ENCODE data around the gene VSX2.

VSX2 gene

GRCh38 chr14:74262076-74262475 lies 22.8 kb downstream of the VSX2 start:
- H3K27me3 ChIP-seq (ENCODE audit: control insufficient read depth, low read length) = peaks cover 24% of the 10 kb centered on the region
- no peaks in the 10 kb centered on the region for H3K9me2 ChIP-seq (replicated peaks; ENCODE audit: control insufficient read depth, low read length)
- H3F3A ChIP-seq (ENCODE audit: control insufficient read depth, insufficient read depth) = no peaks in the 10 kb centered on the region
- no peak for TF ChIP-seq EZH2phosphoT487 (IDR thresholded peaks at IDR 0.05; ENCODE audit: borderline replicate concordance, low read length)
- TF ChIP-seq, protein P1, sequence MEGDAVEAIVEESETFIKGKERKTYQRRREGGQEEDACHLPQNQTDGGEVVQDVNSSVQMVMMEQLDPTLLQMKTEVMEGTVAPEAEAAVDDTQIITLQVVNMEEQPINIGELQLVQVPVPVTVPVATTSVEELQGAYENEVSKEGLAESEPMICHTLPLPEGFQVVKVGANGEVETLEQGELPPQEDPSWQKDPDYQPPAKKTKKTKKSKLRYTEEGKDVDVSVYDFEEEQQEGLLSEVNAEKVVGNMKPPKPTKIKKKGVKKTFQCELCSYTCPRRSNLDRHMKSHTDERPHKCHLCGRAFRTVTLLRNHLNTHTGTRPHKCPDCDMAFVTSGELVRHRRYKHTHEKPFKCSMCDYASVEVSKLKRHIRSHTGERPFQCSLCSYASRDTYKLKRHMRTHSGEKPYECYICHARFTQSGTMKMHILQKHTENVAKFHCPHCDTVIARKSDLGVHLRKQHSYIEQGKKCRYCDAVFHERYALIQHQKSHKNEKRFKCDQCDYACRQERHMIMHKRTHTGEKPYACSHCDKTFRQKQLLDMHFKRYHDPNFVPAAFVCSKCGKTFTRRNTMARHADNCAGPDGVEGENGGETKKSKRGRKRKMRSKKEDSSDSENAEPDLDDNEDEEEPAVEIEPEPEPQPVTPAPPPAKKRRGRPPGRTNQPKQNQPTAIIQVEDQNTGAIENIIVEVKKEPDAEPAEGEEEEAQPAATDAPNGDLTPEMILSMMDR (IDR thresholded peaks at IDR 0.05; ENCODE audit: low read depth, low read length, poor library complexity, severe bottlenecking) = no peak
- H3K4me3 ChIP-seq (ENCODE audit: low read length) = no peak overlapping the region
- no peak overlapping the region for H3K27ac ChIP-seq (ENCODE audit: low read depth, low read length)
- no peaks in the 10 kb centered on the region for H3K36me3 ChIP-seq (ENCODE audit: control insufficient read depth, low read length)
- no peaks in the 10 kb centered on the region for H4K20me1 ChIP-seq (ENCODE audit: control insufficient read depth, insufficient read depth, low read depth, low read length)
- no peaks in the 10 kb centered on the region for H3K9me3 ChIP-seq (ENCODE audit: control insufficient read depth, insufficient read depth, low read length)
- peaks cover 11% of the 10 kb centered on the region for H3K4me1 ChIP-seq (ENCODE audit: control insufficient read depth, low read length)
- H3K79me2 ChIP-seq (ENCODE audit: control insufficient read depth, low read length) = no peaks in the 10 kb centered on the region
- no peak overlapping the region for H3K4me2 ChIP-seq (ENCODE audit: low read length)

DNA sequence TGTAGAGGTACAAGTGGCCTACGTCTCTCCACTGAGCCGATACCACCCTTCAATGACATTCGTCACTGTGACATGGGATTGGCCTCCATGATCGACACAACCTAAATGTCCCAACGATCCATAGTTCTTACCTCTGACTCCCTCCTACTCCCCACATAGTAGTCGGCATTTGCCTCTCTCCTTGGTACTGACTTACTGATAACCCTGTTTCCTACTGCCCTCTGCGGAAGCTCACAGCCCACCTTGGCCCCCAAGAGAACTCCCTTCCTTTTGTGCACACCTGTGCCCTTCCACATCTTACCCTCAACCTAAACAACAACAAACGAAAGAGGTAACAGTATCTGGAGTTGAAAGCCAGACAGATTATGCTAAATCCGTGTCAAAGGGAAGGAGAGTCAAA lies 23.9 kb downstream of the VSX2 start:
- TF ChIP-seq EZH2phosphoT487 (IDR thresholded peaks at IDR 0.05; ENCODE audit: borderline replicate concordance, low read length) = no peak
- TF ChIP-seq, protein P1 (IDR thresholded peaks at IDR 0.05; ENCODE audit: low read depth, low read length, poor library complexity, severe bottlenecking) = no peak
- peaks cover 2% of the 10 kb centered on the region; the same call in 1 of the 2 replicates for H3K4me1 ChIP-seq (ENCODE audit: control insufficient read depth, low read length)

GRCh38 chr14:74263921-74264320 lies 24.7 kb downstream of the VSX2 start:
- Histone ChIP-seq H3F3A (ENCODE audit: control insufficient read depth, insufficient read depth) (no peaks in the 10 kb centered on the region), H3K27ac (ENCODE audit: low read depth, low read length) (no peak overlapping the region), H3K9me2 (replicated peaks; ENCODE audit: control insufficient read depth, low read length) (no peaks in the 10 kb centered on the region), H4K20me1 (ENCODE audit: control insufficient read depth, insufficient read depth, low read depth, low read length) (no peaks in the 10 kb centered on the region), H3K9me3 (ENCODE audit: control insufficient read depth, insufficient read depth, low read length) (no peaks in the 10 kb centered on the region), H3K36me3 (ENCODE audit: control insufficient read depth, low read length) (no peaks in the 10 kb centered on the region), H3K4me3 (ENCODE audit: low read length) (no peak overlapping the region), H3K4me1 (ENCODE audit: control insufficient read depth, low read length) (no peaks in the 10 kb centered on the region), H3K79me2 (ENCODE audit: control insufficient read depth, low read length) (no peaks in the 10 kb centered on the region), H3K27me3 (ENCODE audit: control insufficient read depth, low read length) (peaks cover 17% of the 10 kb centered on the region), H3K4me2 (ENCODE audit: low read length) (no peak overlapping the region)
- TF ChIP-seq, protein P1 (IDR thresholded peaks at IDR 0.05; ENCODE audit: low read depth, low read length, poor library complexity, severe bottlenecking) = no peak
- TF ChIP-seq EZH2phosphoT487 (IDR thresholded peaks at IDR 0.05; ENCODE audit: borderline replicate concordance, low read length) = no peak

More for the DNA sequence above, 23.9 kb downstream of the VSX2 start:
- Histone ChIP-seq H4K20me1 (ENCODE audit: control insufficient read depth, insufficient read depth, low read depth, low read length) (no peaks in the 10 kb centered on the region), H3K9me2 (replicated peaks; ENCODE audit: control insufficient read depth, low read length) (no peaks in the 10 kb centered on the region), H3K9me3 (ENCODE audit: control insufficient read depth, insufficient read depth, low read length) (no peaks in the 10 kb centered on the region), H3F3A (ENCODE audit: control insufficient read depth, insufficient read depth) (no peaks in the 10 kb centered on the region), H3K4me3 (ENCODE audit: low read length) (no peak overlapping the region), H3K4me2 (ENCODE audit: low read length) (no peak overlapping the region), H3K27me3 (ENCODE audit: control insufficient read depth, low read length) (peaks cover 24% of the 10 kb centered on the region), H3K36me3 (ENCODE audit: control insufficient read depth, low read length) (no peaks in the 10 kb centered on the region), H3K79me2 (ENCODE audit: control insufficient read depth, low read length) (no peaks in the 10 kb centered on the region), H3K27ac (ENCODE audit: low read depth, low read length) (no peak overlapping the region)
